ENCODE data around the gene GEMIN7.

DNA sequence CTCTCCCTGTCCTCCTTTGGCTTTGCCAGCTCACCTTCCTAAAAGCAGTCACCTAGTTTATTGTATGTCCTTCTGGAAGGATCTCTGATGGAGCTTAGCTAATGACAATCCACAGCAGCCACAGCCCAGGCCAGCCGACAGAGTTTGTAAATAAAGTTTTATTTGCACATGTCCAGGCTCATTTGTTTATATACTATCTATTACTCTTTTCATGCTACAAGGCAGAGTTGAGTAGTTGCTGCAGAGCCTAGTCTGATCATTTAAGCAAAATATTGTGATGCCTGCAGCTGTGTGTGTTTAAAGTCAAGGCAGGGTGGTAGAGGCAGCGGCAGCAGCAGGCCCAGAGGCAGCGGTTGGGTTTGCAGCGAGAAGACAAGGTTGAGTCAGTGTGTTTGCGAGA is 49.1 kb downstream of the GEMIN7 start:
- no peak for TF ChIP-seq CTCF (IDR thresholded peaks at IDR 0.05; ENCODE audit: low read depth, low read length)
- no peak for TF ChIP-seq EZH2phosphoT487 (IDR thresholded peaks at IDR 0.05; ENCODE audit: low read depth)
